Gastroesophageal sphincter (tissue), 3 donors: ENCODE data around the gene CGNL1.

Experiments
- CTCF ChIP-seq, 4 experiments: fragments of 200-600 bp in 2 of 4; fragments of 450-650 bp in 2 of 4; sonication (generic) in 1 of 4; IDR thresholded peaks; one replicate each; pipeline ENCODE4 v1.5.1; 2017 to 2019; ENCODE audit warnings: antibody characterized with exemption in 4 of 4, mild to moderate bottlenecking in 2 of 4, moderate library complexity in 2 of 4
- EP300 ChIP-seq: sonication (generic); formaldehyde crosslinking; IDR thresholded peaks from one replicate; pipeline ENCODE4 v1.6.1; 2017; ENCODE audit warnings: antibody characterized with exemption, mild to moderate bottlenecking
- POLR2AphosphoS5 ChIP-seq: sonication (generic); formaldehyde crosslinking; IDR thresholded peaks from one replicate; pipeline ENCODE4 v1.6.1; 2017; ENCODE audit warnings: antibody characterized with exemption

GRCh38 chr15:57580866-57581265 lies 204.6 kb downstream of the CGNL1 start:
- TF ChIP-seq CTCF (IDR thresholded peaks at IDR 0.05) (no peak), EP300 (no peak), POLR2AphosphoS5 (no peak)
